Vagina (tissue), 2 donors: ENCODE measurements around the gene L1CAM.

Experiments
- POLR2AphosphoS5 ChIP-seq, 2 donors: sonication (generic); formaldehyde crosslinking; IDR thresholded peaks; one replicate each; pipeline ENCODE4 v1.9.0; 2017; ENCODE audit warnings: antibody characterized with exemption in 2 of 2, mild to moderate bottlenecking in 2 of 2, low read depth in 1 of 2; ENCODE audit not compliant: insufficient read depth in 1 of 2
- TF ChIP-seq, protein P1 (sequence below), 3 experiments: fragments of 450-650 bp in 2 of 3; fragments of 200-600 bp in 1 of 3; sonication (generic) in 1 of 3; IDR thresholded peaks; one replicate each; pipeline ENCODE4 v1.5.1; 2017 to 2019; ENCODE audit warnings: antibody characterized with exemption in 3 of 3, mild to moderate bottlenecking in 2 of 3, moderate library complexity in 2 of 3

GRCh38 chrX:153828308-153828707, 57.7 kb downstream of the L1CAM start:
- TF ChIP-seq, protein P1, sequence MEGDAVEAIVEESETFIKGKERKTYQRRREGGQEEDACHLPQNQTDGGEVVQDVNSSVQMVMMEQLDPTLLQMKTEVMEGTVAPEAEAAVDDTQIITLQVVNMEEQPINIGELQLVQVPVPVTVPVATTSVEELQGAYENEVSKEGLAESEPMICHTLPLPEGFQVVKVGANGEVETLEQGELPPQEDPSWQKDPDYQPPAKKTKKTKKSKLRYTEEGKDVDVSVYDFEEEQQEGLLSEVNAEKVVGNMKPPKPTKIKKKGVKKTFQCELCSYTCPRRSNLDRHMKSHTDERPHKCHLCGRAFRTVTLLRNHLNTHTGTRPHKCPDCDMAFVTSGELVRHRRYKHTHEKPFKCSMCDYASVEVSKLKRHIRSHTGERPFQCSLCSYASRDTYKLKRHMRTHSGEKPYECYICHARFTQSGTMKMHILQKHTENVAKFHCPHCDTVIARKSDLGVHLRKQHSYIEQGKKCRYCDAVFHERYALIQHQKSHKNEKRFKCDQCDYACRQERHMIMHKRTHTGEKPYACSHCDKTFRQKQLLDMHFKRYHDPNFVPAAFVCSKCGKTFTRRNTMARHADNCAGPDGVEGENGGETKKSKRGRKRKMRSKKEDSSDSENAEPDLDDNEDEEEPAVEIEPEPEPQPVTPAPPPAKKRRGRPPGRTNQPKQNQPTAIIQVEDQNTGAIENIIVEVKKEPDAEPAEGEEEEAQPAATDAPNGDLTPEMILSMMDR (IDR thresholded peaks at IDR 0.05): no peak
- no peak for TF ChIP-seq POLR2AphosphoS5 (IDR thresholded peaks at IDR 0.05; ENCODE audit: insufficient read depth in 1 of 2, low read depth in 1 of 2)
